ENCODE data around the gene KCNH1.

KCNH1 gene

DNA sequence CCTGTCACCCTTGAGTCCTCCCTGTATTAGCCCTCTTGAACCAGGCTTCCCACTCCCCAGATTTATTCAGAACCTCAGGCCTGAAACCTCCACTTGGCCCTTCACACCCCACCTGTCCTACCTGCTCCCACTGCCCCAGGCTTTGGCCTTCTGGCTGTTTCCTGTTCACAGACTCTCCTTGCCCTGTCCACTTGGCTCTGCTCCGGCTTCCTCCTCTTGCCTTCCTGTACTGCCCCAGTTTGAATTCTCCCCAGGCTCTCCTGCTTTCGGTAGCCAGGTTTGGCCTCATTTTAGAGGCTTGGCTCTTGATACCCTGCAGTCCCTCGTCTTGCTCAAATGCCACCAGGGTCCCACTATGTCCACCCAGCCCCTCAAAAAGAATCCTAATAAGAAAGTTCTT lies 385.2 kb downstream of the KCNH1 start:
- DNase-seq: no peak
- in situ Hi-C loops (cut with MboI; ENCODE audit: low pct_unique_long_range_greater_than_20kb, low sequenced_read_pairs): no loop called here

DNA sequence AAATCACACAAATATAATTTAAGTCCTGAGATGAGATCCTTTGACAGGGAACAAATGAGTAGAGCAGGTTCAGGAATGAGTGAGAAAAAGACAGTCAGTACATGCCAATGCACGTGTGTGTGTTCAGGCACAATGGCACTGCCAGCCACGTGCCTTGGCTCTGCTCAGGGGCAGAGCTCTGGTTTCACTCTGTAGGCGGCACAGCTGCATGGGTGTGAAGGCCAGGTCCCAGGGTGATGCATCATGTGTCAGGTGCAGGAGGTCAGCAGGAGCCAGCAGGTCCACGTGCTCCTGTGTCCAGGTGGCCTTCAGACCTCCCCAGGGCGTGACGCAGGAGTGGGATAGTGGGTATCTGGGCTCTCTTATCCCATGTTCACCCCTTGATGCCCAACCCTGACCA lies 386.1 kb downstream of the KCNH1 start:
- in situ Hi-C loops (cut with MboI; ENCODE audit: low pct_unique_long_range_greater_than_20kb, low sequenced_read_pairs): no loop called here
- no peak for DNase-seq

DNA sequence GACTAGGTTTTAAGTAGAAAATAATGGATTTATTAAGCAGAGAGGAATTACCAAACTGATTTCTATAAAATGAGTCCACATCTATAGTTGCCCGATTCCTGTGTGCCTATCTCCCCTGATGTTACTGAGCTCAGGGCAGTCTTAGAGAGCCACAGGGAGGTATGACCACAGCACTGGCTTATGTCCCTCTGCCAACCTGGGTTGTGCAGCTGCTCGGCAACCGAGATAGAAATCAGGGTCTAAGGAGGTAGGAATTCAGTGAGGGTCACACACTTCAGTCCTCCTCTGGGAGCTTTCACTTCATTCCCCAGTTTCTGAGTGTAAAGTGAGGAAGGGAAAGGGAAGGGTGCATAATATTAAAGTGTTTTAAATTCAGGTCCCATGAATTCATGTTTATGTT lies 386.8 kb downstream of the KCNH1 start:
- in situ Hi-C loops (cut with MboI; ENCODE audit: low pct_unique_long_range_greater_than_20kb, low sequenced_read_pairs): no loop called here
- DNase-seq: no peak

DNA sequence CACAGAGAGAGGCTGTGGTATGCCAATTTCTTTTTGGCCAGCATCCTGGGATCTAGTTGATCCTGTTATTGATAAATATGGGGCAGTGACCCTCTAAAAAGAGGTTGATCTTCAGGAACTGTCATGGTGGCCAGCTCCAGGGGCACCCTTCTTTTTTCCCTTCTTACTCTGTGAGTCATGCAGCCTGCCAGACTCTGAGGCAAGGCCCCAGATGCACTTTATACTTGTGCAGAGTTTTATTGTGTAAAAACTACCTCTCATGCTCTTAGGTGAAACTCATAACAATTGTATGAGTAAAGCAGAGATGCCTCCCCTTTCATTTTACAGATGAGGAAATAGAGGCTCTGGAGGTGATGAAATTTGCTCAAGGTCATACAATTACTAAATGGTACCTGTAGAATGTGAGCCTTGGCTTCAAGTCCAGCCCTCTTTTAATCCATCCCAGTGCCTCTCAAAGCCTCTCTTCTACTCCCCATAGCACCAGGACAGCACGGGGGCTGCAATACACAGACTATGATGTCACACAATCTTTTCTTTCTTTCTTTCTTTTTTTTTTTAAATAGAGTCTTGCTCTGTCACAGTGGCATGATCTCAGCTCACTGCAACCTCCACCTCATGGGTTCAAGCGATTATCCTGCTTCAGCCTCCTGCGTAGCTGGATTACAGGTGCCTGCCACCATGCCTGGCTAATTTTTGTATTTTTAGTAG lies 387.8 kb downstream of the KCNH1 start:
- DNase-seq: no peak
- in situ Hi-C loops (cut with MboI; ENCODE audit: low pct_unique_long_range_greater_than_20kb, low sequenced_read_pairs): no loop called here

DNA sequence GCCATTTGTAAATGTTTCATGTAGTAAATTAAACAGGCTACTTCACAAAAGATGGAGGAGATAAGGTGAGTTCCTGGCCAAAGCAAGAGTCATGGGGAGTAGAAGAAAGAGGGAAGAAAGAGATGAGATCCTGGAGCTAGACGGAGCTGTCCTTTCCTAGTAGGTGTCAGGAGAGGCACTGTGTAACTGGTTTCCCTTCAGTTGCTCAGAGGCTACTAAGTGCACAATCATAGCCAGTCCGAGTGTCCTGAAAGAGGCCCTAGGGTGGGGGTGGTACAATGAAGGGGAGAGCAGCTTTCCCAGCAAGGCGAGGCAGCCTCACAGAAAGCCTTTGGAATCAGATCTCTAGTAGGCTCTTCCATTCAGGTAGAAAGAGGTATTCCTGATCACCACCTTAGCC lies 390.9 kb downstream of the KCNH1 start:
- in situ Hi-C loops (cut with MboI; ENCODE audit: low pct_unique_long_range_greater_than_20kb, low sequenced_read_pairs): no loop called here
- no peak for DNase-seq

DNA sequence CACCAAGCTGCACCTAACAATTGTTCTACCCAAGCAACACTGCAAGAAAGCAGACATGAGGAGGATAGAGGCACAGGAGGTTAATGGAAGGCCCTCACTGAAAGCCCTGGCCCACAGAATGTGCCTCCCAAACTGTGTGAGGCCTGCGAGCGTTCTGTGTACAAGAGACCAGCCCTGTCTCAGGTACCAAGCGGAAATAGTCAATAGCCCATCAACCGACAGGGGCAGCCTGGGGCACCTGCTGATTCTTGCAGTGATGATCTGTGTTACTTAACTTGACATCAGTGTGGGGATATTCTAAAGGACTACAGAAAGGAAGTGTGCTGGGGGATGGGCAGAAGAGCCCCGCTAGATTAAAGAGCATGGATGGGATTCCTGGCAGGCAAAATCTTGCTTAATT lies 392.4 kb downstream of the KCNH1 start:
- in situ Hi-C loops (cut with MboI; ENCODE audit: low pct_unique_long_range_greater_than_20kb, low sequenced_read_pairs): no loop called here
- no peak for DNase-seq

DNA sequence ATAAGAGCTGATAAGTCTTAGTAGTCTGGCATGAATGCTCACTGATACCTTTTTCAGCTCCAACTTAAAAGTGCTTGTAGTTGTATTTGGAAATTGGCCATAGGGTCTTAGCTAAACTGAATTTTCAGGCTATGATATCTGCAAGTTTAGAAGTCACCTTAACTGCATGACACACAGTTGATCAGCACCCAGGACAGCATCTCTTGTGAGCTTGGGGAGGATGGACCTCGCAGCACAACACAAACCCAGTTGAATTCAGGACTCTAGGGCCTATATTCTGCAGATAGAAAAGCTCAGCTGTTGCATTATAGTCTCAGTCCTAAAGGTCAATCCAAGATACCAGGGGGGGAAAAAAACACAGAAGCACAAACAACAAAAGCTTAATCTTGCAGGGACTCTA lies 394.3 kb downstream of the KCNH1 start:
- in situ Hi-C loops (cut with MboI; ENCODE audit: low pct_unique_long_range_greater_than_20kb, low sequenced_read_pairs): no loop called here
- DNase-seq: no peak

DNA sequence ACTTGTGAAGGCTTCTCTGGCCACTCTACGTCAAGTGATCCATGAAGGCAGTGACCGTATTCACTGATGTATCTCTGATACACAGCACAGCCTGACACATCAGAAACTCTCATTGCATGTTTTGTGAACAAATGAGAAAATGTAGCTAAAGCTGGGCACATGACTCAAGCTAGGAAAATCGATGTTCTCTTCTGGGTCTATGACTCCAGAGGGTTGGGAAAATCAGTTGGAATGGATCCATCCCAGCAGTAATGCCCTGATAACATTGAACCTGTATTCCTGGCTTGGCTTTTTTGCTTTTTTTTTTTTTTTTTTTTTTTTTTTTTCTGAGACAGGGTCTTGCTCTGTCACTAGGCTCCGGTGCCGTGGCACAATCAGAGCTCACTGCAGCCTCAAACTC lies 395.7 kb downstream of the KCNH1 start:
- DNase-seq: no peak
- in situ Hi-C loops (cut with MboI; ENCODE audit: low pct_unique_long_range_greater_than_20kb, low sequenced_read_pairs): no loop called here

DNA sequence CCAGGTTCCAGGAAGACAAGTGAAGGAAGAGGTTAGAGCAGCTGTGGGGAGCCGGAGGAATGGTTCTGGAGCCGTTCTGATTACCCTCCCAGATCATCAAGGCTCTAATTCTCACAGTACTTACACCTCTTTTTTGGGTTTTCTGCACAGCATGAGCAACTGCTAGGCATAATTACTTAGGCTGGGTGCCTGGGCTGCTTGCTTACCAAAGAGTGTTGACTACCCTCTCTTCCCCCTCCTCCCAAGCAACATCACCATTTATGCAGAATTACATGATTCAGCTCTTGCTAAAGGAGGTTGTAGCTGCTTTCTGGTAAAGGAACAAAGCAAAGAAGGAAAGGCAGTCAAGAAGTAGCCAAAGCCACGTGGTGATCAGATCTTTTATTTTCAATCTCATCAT lies 397.2 kb downstream of the KCNH1 start:
- in situ Hi-C loops (cut with MboI; ENCODE audit: low pct_unique_long_range_greater_than_20kb, low sequenced_read_pairs): no loop called here
- no peak for DNase-seq

DNA sequence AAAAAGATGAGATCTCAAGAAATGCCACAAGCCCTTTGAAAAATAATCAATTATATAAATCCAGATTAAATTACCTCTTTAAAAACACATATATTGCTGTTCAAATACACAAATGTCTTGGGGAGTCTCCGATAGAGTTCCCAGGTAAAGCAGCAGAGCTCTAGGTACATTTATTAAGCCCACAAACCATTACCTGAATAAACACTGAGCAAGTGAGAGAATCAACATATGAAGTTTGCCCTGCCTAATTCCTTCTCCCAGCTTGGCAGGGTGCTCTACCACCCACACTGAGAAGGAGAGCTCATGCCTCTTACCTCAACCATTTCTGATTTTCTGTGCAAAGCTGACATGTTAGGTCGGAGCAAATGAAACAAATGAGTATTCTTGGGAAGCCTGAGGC lies 402.4 kb downstream of the KCNH1 start:
- DNase-seq: no peak
- in situ Hi-C loops (cut with MboI; ENCODE audit: low pct_unique_long_range_greater_than_20kb, low sequenced_read_pairs): no loop called here

DNA sequence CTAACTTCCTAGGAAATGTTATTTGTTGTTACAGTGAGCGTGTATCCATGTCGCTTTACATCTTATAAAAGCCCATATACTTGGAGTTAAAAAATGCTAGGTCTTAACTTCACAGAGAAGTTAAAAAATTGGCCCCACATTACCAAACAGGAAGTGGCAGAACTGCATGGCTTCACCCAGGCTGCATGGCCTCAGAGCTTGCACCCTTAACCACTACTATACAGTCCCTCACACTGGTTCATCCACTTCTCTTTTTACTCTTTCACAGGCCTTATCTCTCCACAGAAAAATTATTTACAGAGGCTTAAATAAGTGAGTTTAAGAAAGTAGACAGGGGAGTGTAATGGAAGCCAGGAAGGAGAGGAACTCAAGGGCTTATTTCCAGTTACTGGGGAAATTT lies 402.8 kb downstream of the KCNH1 start:
- in situ Hi-C loops (cut with MboI; ENCODE audit: low pct_unique_long_range_greater_than_20kb, low sequenced_read_pairs): no loop called here
- DNase-seq: no peak

DNA sequence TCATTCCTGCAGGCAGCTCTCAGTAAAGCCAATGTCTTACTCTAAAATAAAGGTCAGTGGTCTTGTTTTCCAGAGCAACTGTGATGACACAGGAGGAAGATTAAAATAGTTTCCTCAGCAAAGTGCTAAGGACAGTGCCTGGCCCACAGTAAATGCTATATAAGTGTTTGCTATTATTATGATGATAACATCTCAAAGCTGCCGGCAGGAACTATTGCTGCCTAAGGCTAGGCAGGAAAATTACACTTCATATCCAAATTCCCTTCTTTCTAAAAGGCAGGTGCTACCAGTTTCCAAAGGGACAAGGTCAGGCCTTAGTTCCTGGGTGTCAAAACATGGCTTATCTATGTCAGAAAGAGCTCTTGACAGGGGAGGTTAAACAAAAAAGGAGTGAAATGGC lies 403.9 kb downstream of the KCNH1 start:
- in situ Hi-C loops (cut with MboI; ENCODE audit: low pct_unique_long_range_greater_than_20kb, low sequenced_read_pairs): no loop called here
- no peak for DNase-seq

DNA sequence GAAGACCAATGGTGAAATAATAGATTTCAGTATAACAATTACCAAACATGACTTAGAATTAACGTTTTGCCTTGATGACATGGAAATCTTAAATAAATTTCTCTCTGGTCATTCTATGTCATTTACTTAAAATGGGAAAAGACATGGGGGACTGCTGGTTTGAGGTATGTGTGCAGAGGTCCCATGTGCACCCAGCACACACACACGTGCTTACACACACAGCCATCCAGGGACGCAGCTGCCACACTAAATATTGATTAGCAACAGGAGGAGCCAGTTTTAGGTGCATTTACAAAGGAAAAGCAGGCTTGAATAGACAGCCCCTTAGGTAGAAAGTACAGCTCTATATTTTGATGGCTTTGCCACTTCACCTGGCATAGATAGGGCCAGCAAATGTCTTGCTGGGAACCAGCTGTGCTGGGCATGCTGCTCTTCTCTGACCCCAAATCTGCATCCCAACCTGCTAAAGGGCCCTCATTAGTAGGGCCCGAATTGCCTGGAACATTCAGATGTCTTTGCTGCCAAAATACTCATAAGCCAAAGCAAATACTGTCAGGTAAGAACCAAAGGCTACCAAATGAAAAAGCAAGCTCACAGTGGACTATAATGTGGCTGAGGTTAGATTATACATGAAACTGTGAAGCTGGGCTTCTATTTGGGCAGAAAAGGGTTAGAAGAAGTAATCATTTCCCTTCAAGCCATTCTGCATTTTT lies 405.4 kb downstream of the KCNH1 start:
- DNase-seq: no peak
- in situ Hi-C loops (cut with MboI; ENCODE audit: low pct_unique_long_range_greater_than_20kb, low sequenced_read_pairs): no loop called here

DNA sequence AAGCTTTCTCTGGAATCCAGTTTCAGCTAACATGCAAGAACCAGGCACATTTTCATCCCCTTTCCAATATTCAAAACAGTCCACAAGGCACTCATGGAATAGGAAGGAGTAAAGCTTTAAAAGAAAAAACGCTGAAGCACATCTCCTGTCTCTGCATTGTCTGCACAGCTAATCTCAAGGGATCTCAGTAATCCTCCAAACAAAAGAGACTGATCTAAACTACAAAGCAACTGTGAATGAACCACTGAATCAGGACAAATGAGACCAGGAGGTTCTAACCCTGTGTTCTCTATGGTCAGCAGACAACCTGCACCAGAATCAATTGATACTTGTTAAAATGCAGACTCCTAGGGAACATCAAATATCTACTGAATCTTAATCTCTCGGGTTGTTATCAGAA lies 406.2 kb downstream of the KCNH1 start:
- DNase-seq: no peak
- in situ Hi-C loops (cut with MboI; ENCODE audit: low pct_unique_long_range_greater_than_20kb, low sequenced_read_pairs): no loop called here

DNA sequence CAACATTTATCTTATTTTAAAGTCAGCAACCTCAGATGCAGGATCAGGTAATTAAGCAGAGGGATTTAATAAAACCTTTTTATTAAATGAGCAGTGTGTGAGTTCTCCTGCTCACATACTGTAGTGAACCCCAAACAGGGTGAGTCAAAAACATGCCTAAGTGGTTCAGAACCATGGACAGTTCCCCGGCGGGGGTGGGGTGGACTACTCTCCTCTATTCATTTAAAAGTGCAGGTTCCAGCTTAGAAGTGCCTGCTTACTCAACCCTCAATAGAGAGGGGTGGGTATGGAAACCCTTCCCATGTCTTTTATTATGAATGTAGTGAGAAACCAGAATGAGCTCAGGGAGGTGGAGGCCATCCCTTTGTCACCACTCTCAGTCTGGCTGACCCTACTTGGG lies 407.3 kb downstream of the KCNH1 start:
- in situ Hi-C loops (cut with MboI; ENCODE audit: low pct_unique_long_range_greater_than_20kb, low sequenced_read_pairs): no loop called here
- DNase-seq: peak; percentile 25

DNA sequence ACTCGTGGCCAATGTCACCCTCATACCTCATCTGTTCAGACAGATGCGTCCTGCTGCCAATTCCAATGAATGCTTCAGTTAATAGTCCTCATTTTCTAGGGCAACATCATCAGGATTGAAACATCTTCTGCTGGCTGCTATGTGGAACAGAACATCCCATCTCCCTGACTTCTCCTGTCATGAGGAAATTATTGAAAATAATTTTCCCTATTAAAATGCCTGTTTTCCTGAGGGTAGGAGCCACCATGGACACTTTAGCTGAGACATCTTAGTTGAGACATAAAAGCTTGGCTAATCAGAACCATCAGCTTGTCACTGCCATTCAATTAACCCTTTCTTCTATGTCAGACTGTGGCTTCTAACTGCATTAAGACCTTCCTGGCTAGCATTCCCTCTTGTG lies 409.2 kb downstream of the KCNH1 start:
- in situ Hi-C loops (cut with MboI; ENCODE audit: low pct_unique_long_range_greater_than_20kb, low sequenced_read_pairs): no loop called here
- DNase-seq: no peak

DNA sequence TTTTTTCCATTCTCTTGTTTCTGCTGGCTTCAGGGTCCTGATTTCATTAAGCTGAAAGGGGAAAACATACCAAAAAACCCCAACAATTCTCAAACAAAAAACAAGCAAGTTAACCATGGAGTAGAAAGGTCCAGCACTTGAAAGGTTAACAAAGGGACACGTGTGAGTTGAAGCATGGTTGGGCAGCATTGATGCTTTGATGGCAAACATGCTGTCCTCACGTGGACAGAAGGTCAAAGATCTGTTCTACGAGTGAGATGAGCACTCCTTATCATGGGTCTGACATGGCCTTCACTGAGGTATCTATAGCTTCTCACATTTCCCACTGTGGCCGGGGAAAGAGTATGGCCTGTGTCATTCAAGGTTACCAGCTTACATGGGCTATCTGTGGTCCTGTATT lies 410.3 kb downstream of the KCNH1 start:
- in situ Hi-C loops (cut with MboI; ENCODE audit: low pct_unique_long_range_greater_than_20kb, low sequenced_read_pairs): no loop called here
- DNase-seq: no peak

DNA sequence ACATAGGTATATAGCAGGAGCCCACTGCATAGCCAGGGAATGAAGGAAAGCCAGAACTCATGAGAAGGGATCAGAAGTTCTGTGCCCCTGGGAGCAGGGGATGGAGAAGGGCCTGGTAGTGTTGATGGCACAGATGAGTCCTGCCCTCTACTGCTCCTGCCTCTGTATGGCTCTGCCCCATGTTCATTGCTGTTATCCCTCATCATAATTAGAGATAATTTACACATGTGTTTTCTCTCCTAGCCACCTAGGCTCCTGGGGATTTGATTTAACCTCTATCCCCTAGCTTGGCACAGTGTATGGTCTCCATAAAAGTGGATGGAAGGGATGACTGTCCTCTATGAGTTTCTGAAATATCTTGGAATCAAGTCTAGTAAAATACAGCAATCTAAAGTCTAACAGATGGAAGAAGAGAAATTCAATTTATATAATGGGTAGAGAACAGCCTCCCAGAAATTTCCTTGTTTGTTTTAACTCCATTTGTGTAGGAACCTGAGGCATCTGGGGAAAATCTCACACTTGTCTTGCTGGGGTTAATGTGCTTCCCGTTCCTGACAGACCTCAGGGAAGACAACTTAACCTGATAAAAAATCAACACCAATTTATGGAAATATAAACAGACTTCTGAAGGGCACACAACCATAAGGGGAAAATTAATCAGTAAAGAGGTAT lies 411.4 kb downstream of the KCNH1 start:
- DNase-seq: no peak
- in situ Hi-C loops (cut with MboI; ENCODE audit: low pct_unique_long_range_greater_than_20kb, low sequenced_read_pairs): no loop called here

DNA sequence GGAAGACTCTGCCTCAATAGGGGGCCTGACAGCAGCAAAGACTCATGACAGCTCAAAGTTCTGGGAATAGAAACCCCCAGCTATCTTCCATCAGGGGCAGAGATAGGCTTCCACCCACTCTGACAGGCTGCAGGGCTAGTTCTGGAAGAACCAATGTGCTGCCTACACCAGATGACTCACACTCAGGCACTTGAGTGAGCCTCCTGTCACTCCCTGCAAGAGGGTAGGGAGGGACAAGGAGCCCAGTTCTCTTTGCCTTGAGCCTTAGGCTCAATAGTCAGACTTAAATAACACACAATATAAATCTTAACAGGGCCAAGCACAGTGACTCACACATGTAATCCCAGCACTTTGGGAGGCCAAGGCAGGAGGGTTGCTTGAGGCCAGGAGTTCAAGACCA lies 418.9 kb downstream of the KCNH1 start:
- DNase-seq: no peak
- in situ Hi-C loops (cut with MboI; ENCODE audit: low pct_unique_long_range_greater_than_20kb, low sequenced_read_pairs): no loop called here

DNA sequence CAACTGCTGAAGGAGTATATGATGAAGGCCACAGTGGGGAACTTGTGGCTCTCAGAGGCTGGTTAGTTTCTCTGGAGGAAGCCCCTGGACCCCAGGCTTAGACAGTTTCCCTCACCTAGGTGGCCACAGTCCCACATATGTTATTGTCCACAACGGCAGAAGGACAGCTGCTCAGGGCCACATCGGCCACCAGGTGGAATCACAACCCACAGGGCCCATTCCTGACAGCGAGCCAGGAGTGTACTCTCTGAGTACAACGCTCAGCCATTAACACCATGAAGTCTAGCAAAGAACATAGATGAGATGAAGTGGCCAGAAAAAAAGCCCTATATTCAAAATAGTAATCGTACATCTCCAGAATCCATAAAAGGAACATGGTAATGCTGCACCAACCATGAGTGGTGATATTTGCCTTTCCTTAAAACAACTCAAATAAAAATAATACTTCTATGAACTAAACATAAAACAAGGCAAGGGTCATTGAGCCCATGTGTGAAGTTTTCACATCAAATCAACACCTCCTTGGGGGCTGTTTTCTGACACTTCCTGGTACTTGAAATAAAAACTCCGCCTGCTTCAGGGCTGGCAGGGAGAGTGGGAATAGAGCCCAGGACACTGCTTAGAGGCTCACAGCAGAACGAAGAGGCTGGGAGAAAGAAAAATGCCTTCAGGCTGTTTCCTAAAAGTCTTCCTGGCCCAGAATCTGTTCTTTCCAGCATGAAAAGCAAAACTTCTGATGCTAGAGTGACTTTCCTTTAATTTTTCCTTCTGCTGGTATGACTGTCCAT lies 421.9 kb downstream of the KCNH1 start:
- in situ Hi-C loops (cut with MboI; ENCODE audit: low pct_unique_long_range_greater_than_20kb, low sequenced_read_pairs): no loop called here
- DNase-seq: no peak
